Lower leg skin (tissue), 3 donors: Measurements from ENCODE around the gene TCL1A.

ENCODE experiments used
- POLR2A ChIP-seq, 2 donors: fragments of 450-650 bp; IDR thresholded peaks; one replicate each; pipeline ENCODE4 v1.6.1; 2016 to 2017; ENCODE audit warnings: antibody characterized with exemption in 2 of 2, mild to moderate bottlenecking in 1 of 2, moderate library complexity in 1 of 2
- TF ChIP-seq, protein P1 (sequence below), 3 donors: fragments of 450-650 bp; IDR thresholded peaks; one replicate each; pipeline ENCODE4 v1.5.1; 2016; ENCODE audit warnings: antibody characterized with exemption in 3 of 3, mild to moderate bottlenecking in 3 of 3, moderate library complexity in 2 of 3

DNA sequence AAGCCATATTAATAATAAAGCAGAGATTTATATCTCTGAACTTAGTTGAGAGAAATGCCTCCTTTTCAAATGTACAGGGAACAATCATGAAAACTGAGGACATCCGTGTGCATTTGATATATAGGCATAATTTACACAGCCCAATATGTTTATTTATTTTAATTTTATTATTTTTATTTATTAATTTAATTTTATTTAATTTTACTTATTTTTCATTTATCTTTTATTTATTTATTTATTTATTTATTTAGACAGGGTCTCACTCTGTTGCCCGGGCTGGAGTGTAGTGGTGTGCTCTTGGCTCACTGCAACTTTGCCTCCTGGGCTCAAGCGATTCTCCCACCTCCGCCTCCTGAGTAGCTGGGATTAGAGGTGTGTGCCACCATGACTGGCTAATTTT, 8.4 kb downstream of the TCL1A start:
- TF ChIP-seq, protein P1, sequence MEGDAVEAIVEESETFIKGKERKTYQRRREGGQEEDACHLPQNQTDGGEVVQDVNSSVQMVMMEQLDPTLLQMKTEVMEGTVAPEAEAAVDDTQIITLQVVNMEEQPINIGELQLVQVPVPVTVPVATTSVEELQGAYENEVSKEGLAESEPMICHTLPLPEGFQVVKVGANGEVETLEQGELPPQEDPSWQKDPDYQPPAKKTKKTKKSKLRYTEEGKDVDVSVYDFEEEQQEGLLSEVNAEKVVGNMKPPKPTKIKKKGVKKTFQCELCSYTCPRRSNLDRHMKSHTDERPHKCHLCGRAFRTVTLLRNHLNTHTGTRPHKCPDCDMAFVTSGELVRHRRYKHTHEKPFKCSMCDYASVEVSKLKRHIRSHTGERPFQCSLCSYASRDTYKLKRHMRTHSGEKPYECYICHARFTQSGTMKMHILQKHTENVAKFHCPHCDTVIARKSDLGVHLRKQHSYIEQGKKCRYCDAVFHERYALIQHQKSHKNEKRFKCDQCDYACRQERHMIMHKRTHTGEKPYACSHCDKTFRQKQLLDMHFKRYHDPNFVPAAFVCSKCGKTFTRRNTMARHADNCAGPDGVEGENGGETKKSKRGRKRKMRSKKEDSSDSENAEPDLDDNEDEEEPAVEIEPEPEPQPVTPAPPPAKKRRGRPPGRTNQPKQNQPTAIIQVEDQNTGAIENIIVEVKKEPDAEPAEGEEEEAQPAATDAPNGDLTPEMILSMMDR (IDR thresholded peaks at IDR 0.05) = no peak
- TF ChIP-seq POLR2A (IDR thresholded peaks at IDR 0.05) = no peak
